ENCODE measurements around the gene SLC2A4. TPM values are rescaled to one million over a fixed set of nuclear protein-coding genes. Genes with fewer than 3 reads are reported as not detected.

The SLC2A4 gene
- total RNA-seq, 1 experiment from 2014 or later, result not detected

GRCh38 chr17:7258731-7259554, 22.6 kb upstream of the SLC2A4 start:
- H3K79me2 ChIP-seq (ENCODE audit: low read length), result peaks cover 8% of the 10 kb centered on the region
- DNase-seq, result no peak
- H4K20me1 ChIP-seq (ENCODE audit: insufficient read depth, low read depth, low read length), result no peaks in the 10 kb centered on the region
- H3K36me3 ChIP-seq (ENCODE audit: insufficient read depth, low read length), result peaks cover 19% of the 10 kb centered on the region; the same call in 1 of the 2 replicates
- no peak overlapping the region for H3K4me2 ChIP-seq (ENCODE audit: low read depth, low read length, poor library complexity, severe bottlenecking)
- H3K9me2 ChIP-seq (replicated peaks; ENCODE audit: insufficient read depth, low read length), result no peaks in the 10 kb centered on the region
- no peak overlapping the region for H2AFZ ChIP-seq (ENCODE audit: low read length)
- H3K9ac ChIP-seq (ENCODE audit: low read length), result no peak overlapping the region
- no peaks in the 10 kb centered on the region for H3K4me1 ChIP-seq (ENCODE audit: low read length)
- H3K4me3 ChIP-seq (ENCODE audit: low read length), result no peak overlapping the region
- H3K27ac ChIP-seq (ENCODE audit: low read length), result no peak overlapping the region
- no peaks in the 10 kb centered on the region for H3K27me3 ChIP-seq (ENCODE audit: low read length)
- no peaks in the 10 kb centered on the region for H3K9me3 ChIP-seq (ENCODE audit: low read length)

DNA sequence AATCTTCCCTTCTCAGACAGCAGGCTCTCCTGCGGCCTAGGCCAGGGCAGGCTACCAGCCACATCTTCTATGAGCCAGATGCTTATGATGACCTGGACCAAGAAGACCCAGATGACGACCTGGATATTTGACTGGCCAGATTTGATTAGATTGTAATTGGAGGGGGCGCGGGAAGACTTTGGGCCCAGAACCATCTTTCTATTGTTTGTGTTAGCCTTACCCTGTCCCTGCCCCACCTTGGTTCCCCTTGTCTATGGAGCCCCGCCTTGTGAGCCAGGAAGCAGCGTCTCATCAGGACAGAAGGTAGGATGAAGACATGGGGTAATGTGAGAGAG, 22.0 kb upstream of the SLC2A4 start:
- H2AFZ ChIP-seq (ENCODE audit: low read length), result no peak overlapping the region
- H3K9ac ChIP-seq (ENCODE audit: low read length), result no peak overlapping the region
- H3K9me3 ChIP-seq (ENCODE audit: low read length), result no peaks in the 10 kb centered on the region
- H3K27me3 ChIP-seq (ENCODE audit: low read length), result no peaks in the 10 kb centered on the region
- H3K4me1 ChIP-seq (ENCODE audit: low read length), result no peaks in the 10 kb centered on the region
- no peak overlapping the region for H3K4me2 ChIP-seq (ENCODE audit: low read depth, low read length, poor library complexity, severe bottlenecking)
- peaks cover 14% of the 10 kb centered on the region; the same call in 1 of the 2 replicates for H3K36me3 ChIP-seq (ENCODE audit: insufficient read depth, low read length)
- no peak for DNase-seq
- H3K4me3 ChIP-seq (ENCODE audit: low read length), result no peak overlapping the region
- H3K27ac ChIP-seq (ENCODE audit: low read length), result no peak overlapping the region
- peaks cover 2% of the 10 kb centered on the region; the same call in 1 of the 2 replicates for H3K79me2 ChIP-seq (ENCODE audit: low read length)
- H3K9me2 ChIP-seq (replicated peaks; ENCODE audit: insufficient read depth, low read length), result no peaks in the 10 kb centered on the region
- no peaks in the 10 kb centered on the region for H4K20me1 ChIP-seq (ENCODE audit: insufficient read depth, low read depth, low read length)

DNA sequence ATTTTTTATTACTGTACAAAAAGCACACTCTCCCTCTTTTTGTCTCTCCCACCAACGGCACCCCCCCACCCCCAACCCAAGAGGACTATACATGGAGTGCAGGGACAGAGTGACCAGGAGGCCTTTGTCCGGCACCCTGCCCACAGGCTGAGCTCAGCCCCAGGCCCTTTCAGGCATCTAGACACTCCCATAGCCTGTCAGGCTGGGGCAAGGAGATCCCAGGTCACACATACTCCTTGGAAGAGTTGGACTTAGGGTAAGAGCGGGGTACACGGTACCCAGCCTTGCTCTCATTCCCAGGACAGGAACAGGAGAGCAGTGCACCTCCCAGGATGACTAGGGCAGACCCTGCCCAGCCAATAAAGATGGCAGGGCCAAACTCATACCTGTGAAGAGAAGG, 21.4 kb upstream of the SLC2A4 start:
- H3K9ac ChIP-seq (ENCODE audit: low read length), result no peak overlapping the region
- H3K27me3 ChIP-seq (ENCODE audit: low read length), result no peaks in the 10 kb centered on the region
- no peak overlapping the region for H2AFZ ChIP-seq (ENCODE audit: low read length)
- no peak for DNase-seq
- H3K9me3 ChIP-seq (ENCODE audit: low read length), result no peaks in the 10 kb centered on the region
- no peak overlapping the region for H3K4me3 ChIP-seq (ENCODE audit: low read length)
- H3K9me2 ChIP-seq (replicated peaks; ENCODE audit: insufficient read depth, low read length), result no peaks in the 10 kb centered on the region
- H3K79me2 ChIP-seq (ENCODE audit: low read length), result no peaks in the 10 kb centered on the region
- H3K4me2 ChIP-seq (ENCODE audit: low read depth, low read length, poor library complexity, severe bottlenecking), result no peak overlapping the region
- H3K4me1 ChIP-seq (ENCODE audit: low read length), result no peaks in the 10 kb centered on the region
- H4K20me1 ChIP-seq (ENCODE audit: insufficient read depth, low read depth, low read length), result no peaks in the 10 kb centered on the region
- peaks cover 9% of the 10 kb centered on the region; the same call in 1 of the 2 replicates for H3K36me3 ChIP-seq (ENCODE audit: insufficient read depth, low read length)
- no peak overlapping the region for H3K27ac ChIP-seq (ENCODE audit: low read length)

DNA sequence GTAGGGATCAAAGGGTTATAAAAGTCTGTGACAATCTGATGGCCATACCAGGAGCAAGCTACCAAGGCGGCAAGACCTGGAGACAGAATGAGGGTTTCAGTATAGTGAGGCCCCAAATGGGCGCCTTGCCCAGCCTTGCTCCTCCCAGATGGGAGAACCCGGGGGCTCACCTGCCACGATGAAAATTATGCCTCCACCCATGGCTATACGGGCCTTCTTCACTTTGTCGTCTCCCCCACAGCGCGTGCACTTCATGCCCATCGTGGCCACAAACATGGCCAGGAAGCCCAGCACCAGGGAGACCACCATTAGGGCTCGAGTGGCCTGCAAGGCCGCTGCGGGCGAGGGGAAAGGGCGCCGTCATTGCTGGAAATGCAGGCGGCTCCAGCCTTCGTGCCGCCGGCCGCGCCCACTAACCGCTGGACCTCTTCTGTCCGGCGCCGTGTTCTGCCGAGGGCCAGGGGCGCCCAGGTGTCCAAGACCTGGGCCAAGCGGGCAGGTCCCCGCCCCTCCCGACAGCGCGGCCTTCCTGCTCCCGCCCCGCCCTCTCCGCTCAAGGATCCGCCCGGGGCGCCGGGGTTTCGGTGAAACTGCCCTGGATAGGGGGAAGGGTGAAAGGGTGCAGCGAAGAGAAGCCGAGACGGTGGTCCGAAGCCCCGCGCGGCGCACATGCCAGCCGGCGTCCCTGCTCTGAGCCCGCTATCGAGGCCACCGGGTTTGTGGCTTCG, 20.7 kb upstream of the SLC2A4 start:
- H3K27ac ChIP-seq (ENCODE audit: low read length), result no peak overlapping the region
- H2AFZ ChIP-seq (ENCODE audit: low read length), result no peak overlapping the region
- no peak overlapping the region for H3K9ac ChIP-seq (ENCODE audit: low read length)
- H4K20me1 ChIP-seq (ENCODE audit: insufficient read depth, low read depth, low read length), result no peaks in the 10 kb centered on the region
- H3K4me3 ChIP-seq (ENCODE audit: low read length), result no peak overlapping the region
- H3K9me2 ChIP-seq (replicated peaks; ENCODE audit: insufficient read depth, low read length), result no peaks in the 10 kb centered on the region
- H3K9me3 ChIP-seq (ENCODE audit: low read length), result no peaks in the 10 kb centered on the region
- no peak overlapping the region for H3K4me2 ChIP-seq (ENCODE audit: low read depth, low read length, poor library complexity, severe bottlenecking)
- DNase-seq, result no peak
- no peaks in the 10 kb centered on the region for H3K79me2 ChIP-seq (ENCODE audit: low read length)
- no peaks in the 10 kb centered on the region for H3K27me3 ChIP-seq (ENCODE audit: low read length)
- H3K36me3 ChIP-seq (ENCODE audit: insufficient read depth, low read length), result peaks cover 6% of the 10 kb centered on the region; the same call in 1 of the 2 replicates
- no peaks in the 10 kb centered on the region for H3K4me1 ChIP-seq (ENCODE audit: low read length)

GRCh38 chr17:7261379-7262191, 19.9 kb upstream of the SLC2A4 start:
- DNase-seq, result no peak
- H3K4me3 ChIP-seq (ENCODE audit: low read length), result no peak overlapping the region
- H3K27ac ChIP-seq (ENCODE audit: low read length), result no peak overlapping the region
- no peak overlapping the region for H3K9ac ChIP-seq (ENCODE audit: low read length)
- no peak overlapping the region for H2AFZ ChIP-seq (ENCODE audit: low read length)
- no peaks in the 10 kb centered on the region for H3K9me2 ChIP-seq (replicated peaks; ENCODE audit: insufficient read depth, low read length)
- H3K4me1 ChIP-seq (ENCODE audit: low read length), result no peaks in the 10 kb centered on the region
- H4K20me1 ChIP-seq (ENCODE audit: insufficient read depth, low read depth, low read length), result no peaks in the 10 kb centered on the region
- no peaks in the 10 kb centered on the region for H3K27me3 ChIP-seq (ENCODE audit: low read length)
- H3K4me2 ChIP-seq (ENCODE audit: low read depth, low read length, poor library complexity, severe bottlenecking), result no peak overlapping the region
- no peaks in the 10 kb centered on the region for H3K9me3 ChIP-seq (ENCODE audit: low read length)
- no peaks in the 10 kb centered on the region for H3K79me2 ChIP-seq (ENCODE audit: low read length)
- peaks cover 3% of the 10 kb centered on the region; the same call in 1 of the 2 replicates for H3K36me3 ChIP-seq (ENCODE audit: insufficient read depth, low read length)

- Histone ChIP-seq H3K9me3 (ENCODE audit: low read length) (no peaks in the 10 kb centered on the region), H3K4me3 (ENCODE audit: low read length) (no peak within 1 kb of the TSS), H3K36me3 (ENCODE audit: insufficient read depth, low read length) (no peaks in the 10 kb centered on the region), H3K9me2 (replicated peaks; ENCODE audit: insufficient read depth, low read length) (no peaks in the 10 kb centered on the region), H3K27ac (ENCODE audit: low read length) (no peak within 1 kb of the TSS), H3K27me3 (ENCODE audit: low read length) (no peaks in the 10 kb centered on the region), H3K4me1 (ENCODE audit: low read length) (no peaks in the 10 kb centered on the region), H3K4me2 (ENCODE audit: low read depth, low read length, poor library complexity, severe bottlenecking) (no peak within 1 kb of the TSS), H3K9ac (ENCODE audit: low read length) (no peak within 1 kb of the TSS), H2AFZ (ENCODE audit: low read length) (no peak within 1 kb of the TSS), H3K79me2 (ENCODE audit: low read length) (no peaks in the 10 kb centered on the region), H4K20me1 (ENCODE audit: insufficient read depth, low read depth, low read length) (no peaks in the 10 kb centered on the region)
- no peak for DNase-seq
Measured at GRCh38 chr17:7262192-7262934, 19.2 kb upstream of the SLC2A4 start, which contains the start of gene CLDN7. TSS of gene CLDN7 (minus strand) at chr17:7262478. CDS start at chr17:7262043, 435 bp downstream.

DNA sequence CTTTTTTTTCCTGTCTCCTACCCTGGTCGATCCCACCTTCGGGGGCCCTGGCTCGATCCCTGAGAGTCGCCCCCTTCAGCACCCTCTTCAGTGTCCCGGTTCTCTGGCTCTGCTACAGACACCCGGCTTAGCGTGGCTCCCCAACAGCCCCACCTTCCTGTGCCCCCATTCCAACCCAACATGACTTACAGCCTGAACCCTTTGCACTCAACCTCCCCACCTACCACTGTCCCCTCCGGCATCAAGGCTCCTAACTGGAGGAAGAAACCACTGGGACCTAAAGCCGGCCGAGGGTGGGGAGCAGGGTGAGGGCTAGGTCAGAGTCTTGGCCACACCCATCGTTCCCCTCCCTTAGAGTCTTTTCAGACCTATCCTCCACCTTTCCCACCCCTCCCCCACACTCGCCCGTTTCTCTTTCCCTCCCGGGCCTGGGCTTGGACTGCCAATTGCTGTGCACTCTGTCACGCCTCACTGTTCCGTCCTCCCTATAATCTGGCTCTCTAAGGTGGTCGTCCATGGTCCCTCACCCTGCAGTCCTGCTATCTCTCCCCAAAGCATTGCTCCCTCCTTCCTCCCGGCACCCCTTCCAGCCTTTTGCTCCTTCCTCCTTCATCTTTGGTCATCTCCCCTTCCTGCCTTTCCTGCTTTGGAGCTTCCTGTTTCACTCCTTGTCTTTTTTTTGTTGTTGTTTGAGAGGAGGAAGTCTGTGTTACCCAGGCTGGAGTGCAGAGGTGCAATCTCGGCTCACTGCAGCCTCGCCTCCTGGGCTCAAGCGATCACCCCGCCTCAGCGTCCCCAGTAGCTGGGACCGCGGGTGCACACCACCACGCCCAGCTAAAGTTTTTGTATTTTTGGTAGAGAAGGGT, 18.4 kb upstream of the SLC2A4 start:
- H3K9me3 ChIP-seq (ENCODE audit: low read length), result no peaks in the 10 kb centered on the region
- no peak for DNase-seq
- no peaks in the 10 kb centered on the region for H4K20me1 ChIP-seq (ENCODE audit: insufficient read depth, low read depth, low read length)
- no peak overlapping the region for H2AFZ ChIP-seq (ENCODE audit: low read length)
- H3K36me3 ChIP-seq (ENCODE audit: insufficient read depth, low read length), result no peaks in the 10 kb centered on the region
- no peak overlapping the region for H3K27ac ChIP-seq (ENCODE audit: low read length)
- no peaks in the 10 kb centered on the region for H3K27me3 ChIP-seq (ENCODE audit: low read length)
- H3K9me2 ChIP-seq (replicated peaks; ENCODE audit: insufficient read depth, low read length), result no peaks in the 10 kb centered on the region
- no peak overlapping the region for H3K9ac ChIP-seq (ENCODE audit: low read length)
- no peaks in the 10 kb centered on the region for H3K79me2 ChIP-seq (ENCODE audit: low read length)
- H3K4me2 ChIP-seq (ENCODE audit: low read depth, low read length, poor library complexity, severe bottlenecking), result no peak overlapping the region
- no peak overlapping the region for H3K4me3 ChIP-seq (ENCODE audit: low read length)
- no peaks in the 10 kb centered on the region for H3K4me1 ChIP-seq (ENCODE audit: low read length)
